GM21737 (cell line): ENCODE results near the gene CRYBG1.
"Not testable (repeated sequence)": the region's sequence is repeated elsewhere in the genome, so short reads cannot be mapped to it uniquely, and the experiment has no call there.

Source experiments
- ATAC-seq: cut with Tn5 transposase; IDR thresholded peaks from one replicate; pipeline ENCODE4 v1.9.1; 2021; ENCODE audit warnings: mild to moderate bottlenecking, moderate library complexity; ENCODE audit not compliant: unreplicated experiment

Gene CRYBG1

DNA sequence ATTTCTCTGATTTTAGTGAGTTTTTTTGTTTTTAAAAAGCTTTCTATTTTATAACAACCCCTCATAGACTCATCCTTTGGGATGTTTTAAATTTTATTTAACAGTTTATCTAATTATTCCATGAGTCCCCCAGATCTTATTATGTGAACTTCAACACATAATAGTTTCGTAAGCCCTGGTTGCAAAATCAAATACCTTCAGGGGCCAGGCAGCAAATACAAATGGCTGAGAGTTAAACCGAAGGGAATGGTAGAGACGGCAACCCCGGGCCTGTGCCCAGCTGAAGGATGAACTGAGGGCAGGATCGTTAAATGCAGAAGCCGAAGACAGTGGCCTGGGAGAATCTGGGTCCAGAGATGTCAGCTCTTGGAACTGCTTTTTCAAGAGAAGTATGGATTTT is 180.4 kb downstream of the CRYBG1 start:
- no peak for ATAC-seq

- ATAC-seq: no peak
Observed at GRCh38 chr6:106546261-106546690, 185.8 kb downstream of the CRYBG1 start.

DNA sequence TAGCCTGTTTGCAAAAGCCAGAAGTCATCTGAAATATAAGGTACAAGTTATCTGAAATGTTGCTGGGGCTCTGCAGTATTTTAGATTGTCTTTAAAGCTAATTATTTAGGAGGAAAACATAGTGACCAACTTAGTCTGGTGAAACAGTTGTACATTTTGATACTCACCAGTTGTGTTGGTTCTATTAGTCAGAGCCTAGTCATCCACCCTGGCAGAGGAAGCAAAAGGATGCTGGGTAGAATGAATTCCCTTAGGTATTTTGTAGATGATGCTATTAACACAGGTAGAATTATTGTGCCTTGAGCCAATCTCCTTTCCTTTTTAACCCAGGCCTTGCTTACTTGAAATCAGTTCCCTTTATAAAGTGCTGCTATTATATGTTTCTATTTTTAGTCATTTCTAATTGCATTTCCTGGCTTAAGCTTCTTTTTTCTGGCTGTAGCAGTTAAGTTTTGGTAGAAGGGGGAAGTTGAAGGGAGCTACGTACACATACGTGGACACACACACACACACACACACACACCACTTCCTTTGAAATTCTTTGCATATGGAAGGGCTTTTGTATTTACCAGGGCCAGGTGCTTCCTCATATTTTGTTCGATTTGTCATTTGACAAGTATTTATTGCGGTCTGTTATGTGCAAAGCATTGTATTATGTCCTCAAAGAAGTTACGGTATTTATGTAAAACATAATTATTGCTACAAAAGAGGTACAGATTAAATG is 186.3 kb downstream of the CRYBG1 start:
- ATAC-seq: no peak

DNA sequence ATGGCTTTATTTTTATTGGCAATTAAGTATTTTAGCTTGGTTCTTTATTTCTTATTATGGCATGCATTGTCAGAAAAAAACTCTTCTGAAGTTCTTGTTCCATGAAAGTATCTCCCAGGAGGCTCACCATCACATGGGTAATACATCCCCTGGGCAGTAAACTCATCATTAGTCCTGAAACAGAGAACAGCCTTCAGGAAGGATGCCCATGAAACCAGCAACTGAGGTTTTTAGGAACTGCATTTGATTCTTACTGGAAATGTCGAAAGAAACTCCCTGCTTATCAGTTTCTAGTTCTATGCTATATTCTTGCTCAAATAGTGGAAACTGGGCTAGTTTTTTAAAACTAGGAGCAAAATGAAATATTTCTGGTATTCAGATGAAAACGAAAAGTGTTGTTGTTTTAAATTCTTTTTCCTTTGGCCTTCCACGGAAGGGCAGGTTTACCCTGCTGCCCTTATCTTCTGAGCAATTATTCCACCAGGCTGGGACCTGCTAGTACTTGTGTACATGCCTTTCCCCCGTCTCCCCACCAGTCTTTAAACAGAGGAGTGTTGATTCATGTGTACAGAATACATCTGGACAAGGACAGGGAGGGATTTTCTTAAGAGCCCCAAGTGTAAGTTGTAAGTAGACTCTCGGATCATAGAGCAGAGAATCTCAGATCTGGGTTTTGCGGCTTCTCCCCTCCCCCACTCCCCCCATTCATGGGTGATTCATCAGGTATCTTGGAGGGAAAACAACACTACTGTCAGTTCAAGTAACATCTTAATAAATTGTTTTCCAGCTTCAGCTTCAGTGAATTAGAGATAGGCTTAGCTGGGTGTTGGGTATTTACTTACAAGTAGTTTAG is 187.3 kb downstream of the CRYBG1 start:
- ATAC-seq: no peak

GRCh38 chr6:106548926-106549455 is 188.5 kb downstream of the CRYBG1 start:
- ATAC-seq: not testable (repeated sequence)

DNA sequence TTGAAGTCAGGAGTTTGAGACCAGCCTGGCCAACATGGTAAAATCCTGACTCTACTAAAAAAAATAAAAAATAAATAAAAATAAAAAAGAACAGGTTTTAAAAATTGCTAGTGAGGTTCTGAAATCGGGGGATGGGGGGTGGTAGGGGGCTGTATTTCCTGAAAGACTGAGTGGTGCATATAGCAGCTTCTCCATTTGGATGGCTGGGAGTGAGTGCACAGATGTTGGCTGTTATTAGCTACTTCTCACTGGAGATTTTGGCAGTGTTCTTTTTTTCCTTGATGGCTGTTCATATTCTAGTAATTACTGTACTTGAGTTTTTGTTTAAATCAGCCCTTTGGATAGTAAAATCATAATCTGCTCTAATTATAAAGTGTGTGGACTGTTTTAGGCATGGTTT is 189.0 kb downstream of the CRYBG1 start:
- ATAC-seq: no peak

- no peak for ATAC-seq
Observed at GRCh38 chr6:106551155-106551554, 190.6 kb downstream of the CRYBG1 start.

- no peak for ATAC-seq
Observed at GRCh38 chr6:106553440-106553839, 192.9 kb downstream of the CRYBG1 start.

DNA sequence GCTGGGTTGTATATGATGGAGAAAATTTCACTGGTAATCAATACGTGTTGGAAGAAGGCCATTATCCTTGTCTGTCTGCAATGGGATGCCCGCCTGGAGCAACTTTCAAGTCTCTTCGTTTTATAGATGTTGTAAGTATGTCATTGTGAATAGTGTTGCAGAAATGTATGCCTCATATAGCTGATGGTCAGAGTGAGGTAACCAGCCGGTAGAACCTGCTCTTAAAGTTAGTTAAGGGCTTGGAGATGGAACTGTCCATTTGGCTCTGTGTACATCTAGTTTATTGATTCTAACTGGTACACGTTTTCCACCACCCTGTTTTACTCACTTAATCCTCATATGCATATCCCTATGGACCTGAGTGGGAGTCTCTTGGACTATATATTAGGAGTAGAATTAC is 195.2 kb downstream of the CRYBG1 start:
- no peak for ATAC-seq

GRCh38 chr6:106556368-106556960 is 195.9 kb downstream of the CRYBG1 start:
- no peak for ATAC-seq

- ATAC-seq: no peak
Observed at GRCh38 chr6:106557837-106558236, 197.3 kb downstream of the CRYBG1 start.

DNA sequence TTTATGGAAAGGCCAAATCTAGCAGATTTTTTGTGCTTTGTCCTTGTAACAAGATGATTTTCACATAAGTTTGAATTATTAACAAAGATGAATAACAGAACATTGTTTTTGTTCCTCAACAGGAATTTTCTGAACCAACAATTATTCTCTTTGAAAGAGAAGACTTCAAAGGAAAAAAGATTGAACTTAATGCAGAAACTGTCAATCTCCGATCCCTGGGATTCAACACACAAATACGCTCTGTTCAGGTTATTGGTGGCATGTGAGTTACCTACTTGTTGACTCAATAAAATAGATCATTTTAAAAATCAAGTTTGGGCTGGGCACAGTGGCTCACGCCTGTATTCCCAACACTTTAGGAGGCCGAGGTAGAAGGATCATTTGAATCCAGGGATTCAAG is 197.8 kb downstream of the CRYBG1 start:
- no peak for ATAC-seq

DNA sequence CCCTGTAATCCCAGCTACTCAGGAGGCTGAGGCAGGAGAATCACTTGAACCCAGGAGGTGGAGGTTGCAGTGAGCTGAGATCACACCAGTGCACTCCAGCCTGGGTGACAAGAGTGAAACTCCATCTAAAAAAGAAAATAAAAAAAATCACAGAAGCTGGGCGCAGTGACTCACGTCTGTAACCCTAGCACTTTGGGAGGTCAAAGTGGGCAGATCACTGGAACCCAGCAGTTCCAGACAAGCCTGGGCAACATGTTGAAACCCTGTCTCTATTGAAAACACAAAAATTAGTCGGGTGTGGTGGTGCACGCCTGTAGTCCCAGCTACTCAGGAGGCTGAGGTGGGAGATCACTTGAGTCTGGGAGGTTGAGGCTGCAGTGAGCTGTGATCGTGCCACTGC is 199.1 kb downstream of the CRYBG1 start:
- not testable (repeated sequence) for ATAC-seq

GRCh38 chr6:106560996-106561685 is 200.6 kb downstream of the CRYBG1 start:
- ATAC-seq: no peak

GRCh38 chr6:106561686-106562405 is 201.3 kb downstream of the CRYBG1 start:
- ATAC-seq: no peak

DNA sequence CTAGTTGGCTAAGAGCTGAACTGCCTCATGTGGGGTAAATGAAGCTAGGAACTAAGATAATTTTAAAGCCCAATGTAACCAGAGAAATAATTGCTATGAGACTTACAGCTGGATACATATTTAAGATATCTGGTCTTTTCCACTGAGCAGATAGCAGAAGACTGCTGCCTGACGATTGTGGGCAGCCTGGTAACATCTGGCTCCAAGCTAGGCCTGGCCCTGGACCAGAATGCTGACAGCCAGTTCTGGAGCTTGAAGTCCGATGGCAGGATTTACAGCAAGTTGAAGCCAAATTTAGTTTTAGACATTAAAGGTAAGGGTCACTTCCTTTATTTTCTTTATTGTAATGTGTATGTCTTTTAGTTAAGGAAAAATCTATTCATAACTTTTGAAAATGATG is 203.1 kb downstream of the CRYBG1 start:
- no peak for ATAC-seq

DNA sequence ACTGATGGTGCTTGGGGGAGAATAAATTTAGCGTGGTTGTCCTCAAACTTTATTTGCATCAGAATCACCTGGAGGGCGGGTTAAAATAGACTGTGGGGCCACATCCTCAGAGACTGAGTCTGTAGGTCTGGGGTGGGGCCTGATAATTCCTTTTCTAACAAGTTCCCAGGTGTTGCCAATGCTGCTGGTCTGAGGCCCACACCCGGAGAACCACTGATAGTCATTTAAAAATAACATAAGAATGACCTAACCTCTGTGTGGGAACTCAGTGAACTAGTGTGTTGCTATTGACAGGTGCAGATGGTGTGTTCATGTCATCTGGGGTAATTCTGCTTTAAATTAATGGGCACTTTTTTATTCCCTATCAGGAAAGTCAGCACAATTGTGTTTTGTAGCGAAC is 204.0 kb downstream of the CRYBG1 start:
- no peak for ATAC-seq

DNA sequence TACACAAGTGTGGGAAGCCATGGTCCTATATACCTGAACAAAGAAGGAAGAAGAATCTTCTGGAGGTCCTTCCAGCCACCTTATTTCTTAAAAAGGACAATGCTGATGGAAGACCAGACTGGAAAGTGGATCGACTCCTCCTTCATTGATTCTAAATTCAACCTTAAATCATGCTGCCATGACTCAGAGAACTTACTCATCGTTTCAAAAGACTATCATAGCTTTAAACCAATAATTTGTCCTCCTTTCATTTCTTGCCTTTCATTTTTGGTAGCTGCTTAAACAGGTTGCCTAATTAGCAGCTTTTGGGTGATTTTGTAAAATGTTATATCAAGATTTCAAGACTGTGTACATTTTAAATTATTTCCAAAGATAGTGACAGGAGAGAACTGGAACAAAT is 208.0 kb downstream of the CRYBG1 start:
- ATAC-seq: no peak

DNA sequence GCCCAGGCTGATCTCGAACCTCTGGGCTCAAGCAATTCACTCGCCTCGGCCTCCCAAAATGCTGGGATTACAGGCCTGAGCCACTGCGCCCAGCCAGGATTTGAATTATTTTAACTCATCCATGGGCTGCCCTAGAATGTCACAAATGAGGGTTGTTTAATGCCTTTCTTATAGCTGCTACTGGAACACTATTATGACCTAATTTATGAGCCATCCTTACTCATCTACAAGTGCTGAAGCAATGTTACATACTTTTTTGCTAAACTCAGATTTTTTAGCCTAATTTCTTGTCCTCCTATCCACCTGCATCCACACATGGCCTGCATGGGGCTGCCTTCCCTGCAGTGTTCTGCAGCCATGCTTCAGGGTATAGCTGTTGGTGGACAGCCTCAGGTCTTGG is 208.9 kb downstream of the CRYBG1 start:
- ATAC-seq: no peak

- no peak for ATAC-seq
Observed at GRCh38 chr6:106572436-106572835, 211.9 kb downstream of the CRYBG1 start.
